HepG2 (cell line): ENCODE measurements around the gene CEBPB. TPM values are rescaled to one million over a fixed set of nuclear protein-coding genes. Genes with fewer than 3 reads are reported as not detected.
A peak's percentile ranks its signal among the peaks of the same experiment; 100 is the strongest.

ENCODE experiments used
- HOXD1 ChIP-seq: sonication (generic); formaldehyde crosslinking; IDR thresholded peaks from 2 replicates; pipeline ENCODE4 v1.5.0; 2020; ENCODE audit warnings: missing genetic modification reagents
- JUND ChIP-seq: sonication (generic); formaldehyde crosslinking; IDR thresholded peaks from 2 replicates; pipeline ENCODE4 v1.8.0; 2022; ENCODE audit warnings: mild to moderate bottlenecking, missing genetic modification reagents
- NCOR1 ChIP-seq: fragments of 200-600 bp; sonication (generic); IDR thresholded peaks from 2 replicates; pipeline ENCODE4 v1.7.0; 2017; ENCODE audit warnings: antibody characterized with exemption, low read length, borderline replicate concordance
- REL ChIP-seq: sonication (generic); formaldehyde crosslinking; conservative IDR thresholded peaks from 2 replicates; pipeline ENCODE4 v1.8.0; 2022; ENCODE audit warnings: mild to moderate bottlenecking, missing genetic modification reagents, moderate library complexity
- RFX5 ChIP-seq: IDR thresholded peaks from 2 replicates; pipeline ENCODE4 v1.6.1; 2011; ENCODE audit warnings: low read depth, low read length, improper control_type of control experiment
- SKI ChIP-seq: fragments of 450-650 bp; IDR thresholded peaks from one replicate; pipeline ENCODE4 v1.6.1; 2018; ENCODE audit warnings: mild to moderate bottlenecking; ENCODE audit not compliant: partially characterized antibody
- SMARCE1 ChIP-seq: fragments of 450-650 bp; IDR thresholded peaks from 2 replicates; pipeline ENCODE4 v1.6.1; 2017; ENCODE audit warnings: borderline replicate concordance
- TBX3 ChIP-seq: fragments of 450-650 bp; IDR thresholded peaks from 2 replicates; pipeline ENCODE4 v1.6.1; 2017; ENCODE audit warnings: antibody characterized with exemption, mild to moderate bottlenecking, inconsistent platforms, borderline replicate concordance
- ZFP36 ChIP-seq: fragments of 150-350 bp; IDR thresholded peaks from 2 replicates; pipeline ENCODE4 v1.6.1; 2018; ENCODE audit warnings: borderline replicate concordance, low read length, low read depth; ENCODE audit not compliant: partially characterized antibody
- ZMYM2 ChIP-seq: sonication (generic); formaldehyde crosslinking; IDR thresholded peaks from 2 replicates; pipeline ENCODE4 v1.8.0; 2022; ENCODE audit warnings: mild to moderate bottlenecking, missing genetic modification reagents
- ZNF10 ChIP-seq: sonication (generic); formaldehyde crosslinking; IDR thresholded peaks from 2 replicates; pipeline ENCODE4 v1.4.0; 2020; ENCODE audit warnings: mild to moderate bottlenecking, low read depth, missing genetic modification reagents, borderline replicate concordance
- ZNF143 ChIP-seq: sonication (generic); formaldehyde crosslinking; IDR thresholded peaks from 2 replicates; pipeline ENCODE4 v1.4.0; 2020; ENCODE audit warnings: missing genetic modification reagents
- ZNF337 ChIP-seq: sonication (generic); formaldehyde crosslinking; IDR thresholded peaks from 2 replicates; pipeline ENCODE4 v1.5.1; 2020; ENCODE audit warnings: missing genetic modification reagents, low read depth, mild to moderate bottlenecking, borderline replicate concordance
- ZNF841 ChIP-seq: sonication (generic); formaldehyde crosslinking; IDR thresholded peaks from 2 replicates; pipeline ENCODE4 v1.8.1; 2023; ENCODE audit warnings: missing genetic modification reagents, borderline replicate concordance
- polyA plus RNA-seq, 8 experiments: library from polyadenylated mRNA; depleted of rRNA in 3 of 8; stranded (reverse) in 7 of 8; unstranded in 1 of 8; fragments of >200 nt; fragmentation: Illumina TruSeq in 4 of 8; extraction: Trizol in 4 of 8; gene quantifications; 2 replicates each; pipeline versions ENCODE4 v1.2.1 to v1.2.3, GENCODE V29; 2011 to 2016; ENCODE audit warnings: low read depth in 4 of 8, missing spikeins in 1 of 8, mixed read lengths in 1 of 8; ENCODE audit not compliant: insufficient read depth in 1 of 8
- total RNA-seq, 5 experiments: library from RNA; depleted of rRNA; stranded (reverse); fragments of >200 nt; fragmentation: Illumina TruSeq; extraction: Trizol; gene quantifications; 2 replicates each; pipeline ENCODE4 v1.2.3, GENCODE V29; 2016; ENCODE audit warnings: low read depth in 1 of 5
- TF ChIP-seq, protein P1 (sequence below): sonication (generic); formaldehyde crosslinking; IDR thresholded peaks from 2 replicates; pipeline ENCODE4 v1.5.0; 2020; ENCODE audit warnings: missing genetic modification reagents
- TF ChIP-seq, protein P2 (sequence below): sonication (generic); formaldehyde crosslinking; IDR thresholded peaks from 2 replicates; pipeline ENCODE4 v1.4.0; 2020; ENCODE audit warnings: missing genetic modification reagents
- TF ChIP-seq, protein P3 (sequence below): sonication (generic); formaldehyde crosslinking; IDR thresholded peaks from 2 replicates; pipeline ENCODE4 v1.8.1; 2023; ENCODE audit warnings: mild to moderate bottlenecking, missing genetic modification reagents
- TF ChIP-seq, protein P4 (sequence below): IDR thresholded peaks from 2 replicates; pipeline ENCODE4 v1.6.1; 2012; ENCODE audit warnings: inconsistent platforms
- TF ChIP-seq, protein P5 (sequence below): sonication (generic); formaldehyde crosslinking; IDR thresholded peaks from 2 replicates; pipeline ENCODE4 v1.4.0; 2020; ENCODE audit warnings: low read depth, mild to moderate bottlenecking, missing genetic modification reagents
- TF ChIP-seq, protein P6 (sequence below): sonication (generic); formaldehyde crosslinking; IDR thresholded peaks from 2 replicates; pipeline ENCODE4 v1.8.0; 2022; ENCODE audit warnings: missing genetic modification reagents, mild to moderate bottlenecking, moderate library complexity, borderline replicate concordance
- TF ChIP-seq, protein P7 (sequence below): sonication (generic); formaldehyde crosslinking; IDR thresholded peaks from 2 replicates; pipeline ENCODE4 v1.8.0; 2022; ENCODE audit warnings: missing genetic modification reagents, mild to moderate bottlenecking, borderline replicate concordance

Gene CEBPB
- total and polyA plus RNA-seq, 2 of the 13 experiments (the other 11 are each of a cell fraction or from before 2014, with no cell fraction given) = 18.5 to 28.2 TPM

DNA sequence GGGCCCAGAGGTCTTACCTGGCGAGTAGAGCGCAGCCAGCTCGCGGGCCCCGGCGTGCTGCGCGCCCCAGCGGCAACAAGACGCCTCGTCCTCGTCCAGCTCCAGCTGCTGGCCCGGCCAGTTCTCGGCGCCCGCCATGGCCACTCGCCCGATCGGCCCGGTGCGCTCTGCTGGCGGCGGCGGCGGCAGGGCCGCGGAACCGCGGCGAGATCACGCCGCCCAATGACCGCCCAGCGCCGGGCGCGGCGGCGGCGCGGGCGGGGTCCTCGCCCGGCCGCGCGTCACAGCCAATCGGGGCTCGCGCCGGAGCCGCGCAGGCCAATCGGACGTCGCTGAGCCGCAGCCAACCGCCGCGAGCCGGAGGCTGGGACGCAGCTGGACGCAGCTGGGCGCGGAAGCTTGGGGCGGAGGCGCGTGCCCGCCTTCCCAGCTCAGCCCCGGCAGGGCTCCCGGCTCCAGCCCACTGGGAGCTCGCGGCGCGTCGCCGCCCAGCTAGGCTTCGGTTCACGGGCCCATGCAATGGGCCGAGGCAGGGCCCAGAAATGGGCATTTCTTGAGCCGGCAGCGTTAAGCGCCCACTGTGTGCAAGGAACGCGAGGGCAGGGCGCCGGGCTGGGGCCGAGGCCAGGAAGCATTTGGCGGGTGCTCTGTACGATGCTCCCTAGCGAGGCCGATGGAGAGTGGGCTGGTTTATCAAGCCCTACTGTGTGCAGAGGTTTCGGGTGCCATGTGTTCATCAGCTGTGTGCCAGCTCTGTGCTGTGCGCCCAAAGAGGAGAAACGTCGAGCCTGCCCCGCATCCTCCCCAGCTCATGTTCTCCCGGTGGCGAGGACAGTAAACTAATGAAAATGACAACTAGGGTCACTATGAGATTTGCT lies 36.9 kb upstream of the CEBPB start, which contains the start of gene PEDS1 (continued):
- TF ChIP-seq, protein P1, sequence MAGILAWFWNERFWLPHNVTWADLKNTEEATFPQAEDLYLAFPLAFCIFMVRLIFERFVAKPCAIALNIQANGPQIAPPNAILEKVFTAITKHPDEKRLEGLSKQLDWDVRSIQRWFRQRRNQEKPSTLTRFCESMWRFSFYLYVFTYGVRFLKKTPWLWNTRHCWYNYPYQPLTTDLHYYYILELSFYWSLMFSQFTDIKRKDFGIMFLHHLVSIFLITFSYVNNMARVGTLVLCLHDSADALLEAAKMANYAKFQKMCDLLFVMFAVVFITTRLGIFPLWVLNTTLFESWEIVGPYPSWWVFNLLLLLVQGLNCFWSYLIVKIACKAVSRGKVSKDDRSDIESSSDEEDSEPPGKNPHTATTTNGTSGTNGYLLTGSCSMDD (CRISPR knock-in tag) = peak; percentile 95
- TF ChIP-seq, protein P2, sequence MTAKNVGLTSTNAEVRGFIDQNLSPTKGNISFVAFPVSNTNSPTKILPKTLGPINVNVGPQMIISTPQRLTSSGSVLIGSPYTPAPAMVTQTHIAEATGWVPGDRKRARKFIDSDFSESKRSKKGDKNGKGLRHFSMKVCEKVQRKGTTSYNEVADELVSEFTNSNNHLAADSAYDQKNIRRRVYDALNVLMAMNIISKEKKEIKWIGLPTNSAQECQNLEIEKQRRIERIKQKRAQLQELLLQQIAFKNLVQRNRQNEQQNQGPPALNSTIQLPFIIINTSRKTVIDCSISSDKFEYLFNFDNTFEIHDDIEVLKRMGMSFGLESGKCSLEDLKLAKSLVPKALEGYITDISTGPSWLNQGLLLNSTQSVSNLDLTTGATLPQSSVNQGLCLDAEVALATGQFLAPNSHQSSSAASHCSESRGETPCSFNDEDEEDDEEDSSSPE (CRISPR knock-in tag) = peak; percentile 95
- TF ChIP-seq, protein P3, sequence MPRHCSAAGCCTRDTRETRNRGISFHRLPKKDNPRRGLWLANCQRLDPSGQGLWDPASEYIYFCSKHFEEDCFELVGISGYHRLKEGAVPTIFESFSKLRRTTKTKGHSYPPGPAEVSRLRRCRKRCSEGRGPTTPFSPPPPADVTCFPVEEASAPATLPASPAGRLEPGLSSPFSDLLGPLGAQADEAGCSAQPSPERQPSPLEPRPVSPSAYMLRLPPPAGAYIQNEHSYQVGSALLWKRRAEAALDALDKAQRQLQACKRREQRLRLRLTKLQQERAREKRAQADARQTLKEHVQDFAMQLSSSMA (CRISPR knock-in tag) = peak; percentile 91
- TF ChIP-seq JUND (CRISPR knock-in tag) (0 out of 2 replicates have a peak, but pooled peaks have one; percentile 44), ZNF143 (CRISPR knock-in tag) (no peak), HOXD1 (CRISPR knock-in tag) (peak; percentile 89; the same call in 1 of the 2 replicates), ZNF841 (CRISPR knock-in tag) (no peak; the same call in 1 of the 2 replicates), RFX5 (peak; percentile 44; the same call in 1 of the 2 replicates), TBX3 (no peak), SMARCE1 (no peak), SKI (peak; percentile 83), REL (CRISPR knock-in tag) (no peak; the same call in 1 of the 2 replicates), NCOR1 (no peak), ZFP36 (no peak), ZMYM2 (CRISPR knock-in tag) (peak; percentile 76; the same call in 1 of the 2 replicates), ZNF337 (peak; percentile 72; the same call in 1 of the 2 replicates), ZNF10 (CRISPR knock-in tag) (no peak)
- TF ChIP-seq, protein P4, sequence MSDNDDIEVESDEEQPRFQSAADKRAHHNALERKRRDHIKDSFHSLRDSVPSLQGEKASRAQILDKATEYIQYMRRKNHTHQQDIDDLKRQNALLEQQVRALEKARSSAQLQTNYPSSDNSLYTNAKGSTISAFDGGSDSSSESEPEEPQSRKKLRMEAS = peak; percentile 99
- TF ChIP-seq, protein P5, sequence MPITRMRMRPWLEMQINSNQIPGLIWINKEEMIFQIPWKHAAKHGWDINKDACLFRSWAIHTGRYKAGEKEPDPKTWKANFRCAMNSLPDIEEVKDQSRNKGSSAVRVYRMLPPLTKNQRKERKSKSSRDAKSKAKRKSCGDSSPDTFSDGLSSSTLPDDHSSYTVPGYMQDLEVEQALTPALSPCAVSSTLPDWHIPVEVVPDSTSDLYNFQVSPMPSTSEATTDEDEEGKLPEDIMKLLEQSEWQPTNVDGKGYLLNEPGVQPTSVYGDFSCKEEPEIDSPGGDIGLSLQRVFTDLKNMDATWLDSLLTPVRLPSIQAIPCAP (CRISPR knock-in tag) = 0 out of 2 replicates have a peak, but pooled peaks have one; percentile 77
- TF ChIP-seq, protein P6, sequence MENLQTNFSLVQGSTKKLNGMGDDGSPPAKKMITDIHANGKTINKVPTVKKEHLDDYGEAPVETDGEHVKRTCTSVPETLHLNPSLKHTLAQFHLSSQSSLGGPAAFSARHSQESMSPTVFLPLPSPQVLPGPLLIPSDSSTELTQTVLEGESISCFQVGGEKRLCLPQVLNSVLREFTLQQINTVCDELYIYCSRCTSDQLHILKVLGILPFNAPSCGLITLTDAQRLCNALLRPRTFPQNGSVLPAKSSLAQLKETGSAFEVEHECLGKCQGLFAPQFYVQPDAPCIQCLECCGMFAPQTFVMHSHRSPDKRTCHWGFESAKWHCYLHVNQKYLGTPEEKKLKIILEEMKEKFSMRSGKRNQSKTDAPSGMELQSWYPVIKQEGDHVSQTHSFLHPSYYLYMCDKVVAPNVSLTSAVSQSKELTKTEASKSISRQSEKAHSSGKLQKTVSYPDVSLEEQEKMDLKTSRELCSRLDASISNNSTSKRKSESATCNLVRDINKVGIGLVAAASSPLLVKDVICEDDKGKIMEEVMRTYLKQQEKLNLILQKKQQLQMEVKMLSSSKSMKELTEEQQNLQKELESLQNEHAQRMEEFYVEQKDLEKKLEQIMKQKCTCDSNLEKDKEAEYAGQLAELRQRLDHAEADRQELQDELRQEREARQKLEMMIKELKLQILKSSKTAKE = no peak; the same call in 1 of the 2 replicates
- TF ChIP-seq, protein P7, sequence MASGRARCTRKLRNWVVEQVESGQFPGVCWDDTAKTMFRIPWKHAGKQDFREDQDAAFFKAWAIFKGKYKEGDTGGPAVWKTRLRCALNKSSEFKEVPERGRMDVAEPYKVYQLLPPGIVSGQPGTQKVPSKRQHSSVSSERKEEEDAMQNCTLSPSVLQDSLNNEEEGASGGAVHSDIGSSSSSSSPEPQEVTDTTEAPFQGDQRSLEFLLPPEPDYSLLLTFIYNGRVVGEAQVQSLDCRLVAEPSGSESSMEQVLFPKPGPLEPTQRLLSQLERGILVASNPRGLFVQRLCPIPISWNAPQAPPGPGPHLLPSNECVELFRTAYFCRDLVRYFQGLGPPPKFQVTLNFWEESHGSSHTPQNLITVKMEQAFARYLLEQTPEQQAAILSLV (CRISPR knock-in tag) = peak; percentile 97
